B cell (primary cell): ENCODE measurements around the gene VPS41. TPM values are rescaled to one million over a fixed set of nuclear protein-coding genes. Genes with fewer than 3 reads are reported as not detected.

Experiments
- ATAC-seq: fragments of 200-7000 bp; cut with Tn5 transposase; one replicate; pipeline ENCODE4 v1.10.0; 2021; ENCODE audit warnings: low read depth, mild to moderate bottlenecking, moderate number of reproducible peaks, moderate library complexity
- CTCF ChIA-PET: fragments of 350-600 bp; sonication (Branson Sonifier 250); formaldehyde crosslinking; loops from one replicate; lab custom pipeline; 2021; ENCODE audit warnings: antibody characterized with exemption, inconsistent platforms; lab: Charles Lee
- POLR2A ChIA-PET: fragments of 350-600 bp; sonication (Branson Sonifier 250); formaldehyde crosslinking; loops from one replicate; lab custom pipeline; 2021; ENCODE audit warnings: antibody characterized with exemption; lab: Charles Lee
- DNase-seq: peaks from one replicate; pipeline ENCODE4 v3.0.0; 2013
- H2AFZ ChIP-seq: 2 replicates; pipeline ENCODE4 v1.6.1; 2012; ENCODE audit warnings: mild to moderate bottlenecking, low read depth, low read length; ENCODE audit not compliant: insufficient read depth, poor library complexity, severe bottlenecking
- H3K27ac ChIP-seq, 2 donors: 1 replicate in 1 of 2; 2 replicates in 1 of 2; pipeline ENCODE4 v1.5.1; 2012 to 2013; ENCODE audit warnings: low read length in 2 of 2, mild to moderate bottlenecking in 2 of 2, moderate library complexity in 1 of 2
- H3K27me3 ChIP-seq, 4 experiments: fragments of 200-600 bp in 1 of 4; sonication (generic) in 1 of 4; replicated peaks in 1 of 4; 1 replicate in 2 of 4; 2 replicates in 2 of 4; pipeline versions ENCODE4 v1.6.1 to v1.7.0; 2013 to 2016; ENCODE audit warnings: low read length in 3 of 4, mild to moderate bottlenecking in 2 of 4, mixed read lengths in 1 of 4, moderate library complexity in 1 of 4; ENCODE audit not compliant: insufficient read depth in 4 of 4, control insufficient read depth in 3 of 4; ENCODE audit errors: control extremely low read depth in 1 of 4
- H3K36me3 ChIP-seq, 2 experiments: replicated peaks in 1 of 2; 1 replicate in 1 of 2; 2 replicates in 1 of 2; pipeline versions ENCODE4 v1.6.1 to v1.7.1; 2013; ENCODE audit warnings: low read length in 1 of 2; ENCODE audit not compliant: insufficient read depth in 2 of 2, control insufficient read depth in 1 of 2; ENCODE audit errors: control extremely low read depth in 1 of 2, extremely low read depth in 1 of 2
- H3K4me1 ChIP-seq, 2 donors: fragments of 200-600 bp in 1 of 2; sonication (generic) in 1 of 2; 1 replicate in 1 of 2; 2 replicates in 1 of 2; pipeline versions ENCODE4 v1.5.1 to v1.6.1; 2013 to 2017; ENCODE audit warnings: low read length in 2 of 2; ENCODE audit not compliant: control insufficient read depth in 2 of 2, insufficient read depth in 2 of 2
- H3K4me2 ChIP-seq: replicated peaks from 2 replicates; pipeline ENCODE3; 2012; ENCODE audit warnings: mild to moderate bottlenecking, low read depth, low read length; ENCODE audit not compliant: poor library complexity, severe bottlenecking
- H3K4me3 ChIP-seq, 5 experiments: fragments of 200-600 bp in 1 of 5; sonication (generic) in 1 of 5; 1 replicate in 3 of 5; 2 replicates in 2 of 5; pipeline versions ENCODE4 v1.5.1 to v1.7.0; 2011 to 2016; ENCODE audit warnings: low read length in 4 of 5, mild to moderate bottlenecking in 4 of 5, low read depth in 2 of 5, control low read depth in 1 of 5, moderate library complexity in 1 of 5; ENCODE audit not compliant: insufficient read depth in 1 of 5; ENCODE audit errors: control extremely low read depth in 1 of 5, extremely low read depth in 1 of 5
- H3K79me2 ChIP-seq: fragments of 200-600 bp; sonication (generic); one replicate; pipeline ENCODE4 v1.6.0; 2016; ENCODE audit warnings: low read length; ENCODE audit not compliant: control insufficient read depth, insufficient read depth
- H3K9ac ChIP-seq: fragments of 200-600 bp; sonication (generic); 2 replicates; pipeline ENCODE4 v1.6.1; 2017; ENCODE audit warnings: mild to moderate bottlenecking, low read length, moderate library complexity
- H3K9me3 ChIP-seq, 3 donors: one replicate each; pipeline versions ENCODE4 v1.6.1 to v1.7.1; 2013; ENCODE audit warnings: low read length in 2 of 3; ENCODE audit not compliant: control insufficient read depth in 2 of 3, insufficient read depth in 1 of 3; ENCODE audit errors: control extremely low read depth in 1 of 3
- H4K20me1 ChIP-seq: 2 replicates; pipeline ENCODE4 v1.6.0; 2012; ENCODE audit warnings: mild to moderate bottlenecking, low read length; ENCODE audit not compliant: insufficient read depth, control insufficient read depth, poor library complexity, severe bottlenecking
- H3K27ac Mint-ChIP-seq: one replicate; pipeline ENCODE4 v1.8.0; 2021; ENCODE audit warnings: mixed read lengths
- H3K27me3 Mint-ChIP-seq: one replicate; pipeline ENCODE4 v1.8.0; 2021; ENCODE audit warnings: mixed read lengths
- H3K4me1 Mint-ChIP-seq: one replicate; pipeline ENCODE4 v1.8.0; 2021; ENCODE audit warnings: mixed read lengths
- H3K4me3 Mint-ChIP-seq: one replicate; pipeline ENCODE4 v1.8.0; 2021; ENCODE audit warnings: mixed read lengths
- H3K9me3 Mint-ChIP-seq: one replicate; pipeline ENCODE4 v1.8.0; 2022; ENCODE audit warnings: mixed read lengths; ENCODE audit not compliant: insufficient read depth
- CTCF ChIP-seq: fragments of 200-600 bp; IDR thresholded peaks from one replicate; pipeline ENCODE4 v1.8.0; 2022; ENCODE audit warnings: antibody characterized with exemption, mild to moderate bottlenecking
- EZH2 ChIP-seq: IDR thresholded peaks from 2 replicates; pipeline ENCODE4 v1.6.1; 2012; ENCODE audit warnings: borderline replicate concordance, low read depth, mild to moderate bottlenecking, moderate library complexity, low read length; ENCODE audit not compliant: insufficient read depth, poor library complexity, severe bottlenecking
- WGBS: methylation state at CpG from one replicate; pipeline ENCODE4 v1.1.5; 2013; ENCODE audit warnings: missing lambda C conversion rate; ENCODE audit not compliant: insufficient coverage; 5-methylcytosine and 5-hydroxymethylcytosine counted together
- intact Hi-C: fragments of 100-400 bp; cut with micrococcal nuclease; formaldehyde crosslinking; loops from one replicate; pipeline ENCODE4 v1.10.0; 2022
- polyA plus RNA-seq: library from polyadenylated mRNA; depleted of rRNA; stranded (reverse); fragments of >200 nt; gene quantifications from 2 replicates; pipeline ENCODE4 v1.2.3, GENCODE V29; 2012
- total RNA-seq, 2 donors: library from RNA; stranded (reverse); fragments of 120-200 nt in 1 of 2; gene quantifications; 1 replicate in 1 of 2; 2 replicates in 1 of 2; pipeline versions ENCODE4 v1.2.3 to v1.2.4, GENCODE V29; 2013 to 2022

The VPS41 gene
- total and polyA plus RNA-seq, 2 donors (not counting 1 experiment from before 2014, with no cell fraction given), result 9.3 to 114 TPM

- no peak for DNase-seq
- ATAC-seq, result no peak
These were observed 110.3 kb downstream of the VPS41 start for GRCh38 chr7:38798552-38799267.

More at GRCh38 chr7:38798552-38799267, 110.3 kb downstream of the VPS41 start:
- Mint-ChIP-seq H3K9me3 (no peaks in the 10 kb centered on the region), H3K27me3 (no peaks in the 10 kb centered on the region), H3K27ac (no peak overlapping the region), H3K4me3 (no peak overlapping the region), H3K4me1 (no peaks in the 10 kb centered on the region)
- Histone ChIP-seq H3K4me2 (no peak overlapping the region), H3K36me3 (peaks cover 4 to 21% of the 10 kb centered on the region in 2 experiments), H3K9ac (no peak overlapping the region), H3K4me3 (no peak overlapping the region), H3K27ac (no peak overlapping the region), H2AFZ (no peak overlapping the region), H4K20me1 (no peaks in the 10 kb centered on the region), H3K27me3 (no peaks in the 10 kb centered on the region), H3K79me2 (no peaks in the 10 kb centered on the region), H3K9me3 (no peaks in the 10 kb centered on the region), H3K4me1 (no peaks in the 10 kb centered on the region)
- WGBS, result 100% methylated on average over 2 of the region's 7 CpGs
- POLR2A ChIA-PET, result no interaction called here
- TF ChIP-seq CTCF (no peak), EZH2 (no peak)
- intact Hi-C loops, result no loop called here
- CTCF ChIA-PET, result interaction anchor here (1.0 to 1.8 kb wide), 9 partner anchors 9 to 721 kb away, joined by 3 to 10 read pairs (median 3); no protein-coding TSS in a partner anchor
